Endodermal cell (in vitro differentiated cells): ENCODE measurements around the gene RRP36. TPM values are rescaled to one million over a fixed set of nuclear protein-coding genes. Genes with fewer than 3 reads are reported as not detected.

ENCODE experiments used
- DNase-seq: peaks from one replicate; pipeline ENCODE4 v3.0.0-alpha.2; 2017
- H3K27ac ChIP-seq: 2 replicates; pipeline ENCODE4 v1.5.1; 2013; ENCODE audit warnings: mild to moderate bottlenecking, low read depth, low read length, moderate library complexity
- H3K27me3 ChIP-seq: 2 replicates; pipeline ENCODE4 v1.6.1; 2013; ENCODE audit warnings: mild to moderate bottlenecking, low read length, moderate library complexity; ENCODE audit not compliant: insufficient read depth, control insufficient read depth, poor library complexity, severe bottlenecking
- H3K36me3 ChIP-seq: 2 replicates; pipeline ENCODE4 v1.7.0; 2013; ENCODE audit warnings: mild to moderate bottlenecking, low read length, moderate library complexity; ENCODE audit not compliant: control insufficient read depth, insufficient read depth
- H3K4me1 ChIP-seq: one replicate; pipeline ENCODE4 v1.7.0; 2013; ENCODE audit warnings: low read length; ENCODE audit not compliant: control insufficient read depth, insufficient read depth
- H3K4me3 ChIP-seq: 2 replicates; pipeline ENCODE4 v1.5.1; 2013; ENCODE audit warnings: mild to moderate bottlenecking, low read length, moderate library complexity
- H3K9ac ChIP-seq: 2 replicates; pipeline ENCODE4 v1.6.1; 2013; ENCODE audit warnings: mild to moderate bottlenecking, low read length, moderate library complexity; ENCODE audit not compliant: poor library complexity, severe bottlenecking; ENCODE audit errors: extremely low read depth
- H3K9me3 ChIP-seq: 2 replicates; pipeline ENCODE4 v1.6.1; 2013; ENCODE audit warnings: mild to moderate bottlenecking, low read length, moderate library complexity; ENCODE audit not compliant: control insufficient read depth
- H3K27ac Mint-ChIP-seq: 2 replicates; pipeline ENCODE4 v1.8.0; 2020; ENCODE audit warnings: mixed read lengths
- H3K27me3 Mint-ChIP-seq: 2 replicates; pipeline ENCODE4 v1.8.0; 2021; ENCODE audit warnings: mild to moderate bottlenecking, mixed read lengths; ENCODE audit not compliant: insufficient read depth
- H3K36me3 Mint-ChIP-seq: 2 replicates; pipeline ENCODE4 v1.8.0; 2020; ENCODE audit warnings: low read depth, mixed read lengths
- H3K4me1 Mint-ChIP-seq: 2 replicates; pipeline ENCODE4 v1.8.0; 2020; ENCODE audit warnings: mixed read lengths
- H3K4me3 Mint-ChIP-seq: 2 replicates; pipeline ENCODE4 v1.8.0; 2020; ENCODE audit warnings: mild to moderate bottlenecking, moderate library complexity, mixed read lengths
- H3K9me3 Mint-ChIP-seq: 2 replicates; pipeline ENCODE4 v1.8.0; 2020; ENCODE audit warnings: mild to moderate bottlenecking, mixed read lengths
- WGBS, 2 experiments: methylation state at CpG; one replicate each; pipeline versions ENCODE4 v1.1.5 to v1.1.7; 2013; ENCODE audit warnings: missing lambda C conversion rate in 2 of 2, mixed read lengths in 1 of 2; ENCODE audit not compliant: insufficient coverage in 1 of 2, insufficient read length in 1 of 2; 5-methylcytosine and 5-hydroxymethylcytosine counted together
- total RNA-seq, 2 donors: library from RNA; stranded (reverse); fragmentation: NEBNext Ultra II Directional in 1 of 2; extraction: Animal tissue kit (Norgen Biotek cat#: 25700) in 1 of 2; gene quantifications; 2 replicates in 1 of 2; 3 replicates in 1 of 2; pipeline ENCODE4 v1.2.1, GENCODE V29; 2021
- TF ChIP-seq, protein P1 (sequence below): fragments of 200-600 bp; sonication (generic); conservative IDR thresholded peaks from 2 replicates; pipeline ENCODE4 v1.5.0; 2021; ENCODE audit warnings: antibody characterized with exemption, mild to moderate bottlenecking

The RRP36 gene
- total RNA-seq, 2 donors from 2014 or later: 76.9 to 80.6 TPM

GRCh38 chr6:43019152-43019551 lies 2.3 kb upstream of the RRP36 start:
- H3K36me3 ChIP-seq: peaks cover 49% of the 10 kb centered on the region
- H3K27me3 Mint-ChIP-seq: peaks cover 1% of the 10 kb centered on the region
- H3K9ac ChIP-seq: no peak overlapping the region
- H3K27ac ChIP-seq: no peak overlapping the region
- peaks cover 8% of the 10 kb centered on the region for H3K4me1 ChIP-seq
- H3K27ac Mint-ChIP-seq: no peak overlapping the region
- TF ChIP-seq, protein P1, sequence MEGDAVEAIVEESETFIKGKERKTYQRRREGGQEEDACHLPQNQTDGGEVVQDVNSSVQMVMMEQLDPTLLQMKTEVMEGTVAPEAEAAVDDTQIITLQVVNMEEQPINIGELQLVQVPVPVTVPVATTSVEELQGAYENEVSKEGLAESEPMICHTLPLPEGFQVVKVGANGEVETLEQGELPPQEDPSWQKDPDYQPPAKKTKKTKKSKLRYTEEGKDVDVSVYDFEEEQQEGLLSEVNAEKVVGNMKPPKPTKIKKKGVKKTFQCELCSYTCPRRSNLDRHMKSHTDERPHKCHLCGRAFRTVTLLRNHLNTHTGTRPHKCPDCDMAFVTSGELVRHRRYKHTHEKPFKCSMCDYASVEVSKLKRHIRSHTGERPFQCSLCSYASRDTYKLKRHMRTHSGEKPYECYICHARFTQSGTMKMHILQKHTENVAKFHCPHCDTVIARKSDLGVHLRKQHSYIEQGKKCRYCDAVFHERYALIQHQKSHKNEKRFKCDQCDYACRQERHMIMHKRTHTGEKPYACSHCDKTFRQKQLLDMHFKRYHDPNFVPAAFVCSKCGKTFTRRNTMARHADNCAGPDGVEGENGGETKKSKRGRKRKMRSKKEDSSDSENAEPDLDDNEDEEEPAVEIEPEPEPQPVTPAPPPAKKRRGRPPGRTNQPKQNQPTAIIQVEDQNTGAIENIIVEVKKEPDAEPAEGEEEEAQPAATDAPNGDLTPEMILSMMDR: no peak
- no peaks in the 10 kb centered on the region for H3K9me3 ChIP-seq
- no peak overlapping the region for H3K4me3 Mint-ChIP-seq
- WGBS, 2 experiments: 90 to 94% methylated on average over 2 of the region's 2 CpGs
- H3K4me3 ChIP-seq: no peak overlapping the region
- peaks cover 28% of the 10 kb centered on the region for H3K36me3 Mint-ChIP-seq
- no peaks in the 10 kb centered on the region for H3K27me3 ChIP-seq
- peaks cover 25% of the 10 kb centered on the region for H3K4me1 Mint-ChIP-seq
- no peak for DNase-seq
- no peaks in the 10 kb centered on the region for H3K9me3 Mint-ChIP-seq

GRCh38 chr6:43020052-43020705 lies 1.2 kb upstream of the RRP36 start:
- H3K36me3 ChIP-seq: peaks cover 59% of the 10 kb centered on the region
- H3K4me1 ChIP-seq: peaks cover 8% of the 10 kb centered on the region
- H3K27me3 ChIP-seq: no peaks in the 10 kb centered on the region
- no peaks in the 10 kb centered on the region for H3K27me3 Mint-ChIP-seq
- H3K9me3 ChIP-seq: no peaks in the 10 kb centered on the region
- peak overlapping the region; percentile 98 for H3K4me3 Mint-ChIP-seq
- no peak overlapping the region for H3K4me3 ChIP-seq
- peaks cover 18% of the 10 kb centered on the region for H3K4me1 Mint-ChIP-seq
- peaks cover 39% of the 10 kb centered on the region for H3K36me3 Mint-ChIP-seq
- no peak for DNase-seq
- WGBS, 2 experiments: 85 to 97% methylated on average over 2 to 3 of the region's 3 CpGs
- H3K9ac ChIP-seq: no peak overlapping the region
- TF ChIP-seq, protein P1: no peak
- H3K9me3 Mint-ChIP-seq: no peaks in the 10 kb centered on the region
- H3K27ac ChIP-seq: no peak overlapping the region
- H3K27ac Mint-ChIP-seq: peak overlapping the region; percentile 95

GRCh38 chr6:43020847-43021246 lies 576 bp upstream of the RRP36 start:
- TF ChIP-seq, protein P1: no peak
- no peaks in the 10 kb centered on the region for H3K27me3 Mint-ChIP-seq
- peaks cover 42% of the 10 kb centered on the region for H3K36me3 Mint-ChIP-seq
- Histone ChIP-seq H3K36me3 (peaks cover 64% of the 10 kb centered on the region), H3K4me1 (peaks cover 8% of the 10 kb centered on the region), H3K9ac (peak overlapping the region; percentile 92), H3K9me3 (no peaks in the 10 kb centered on the region), H3K27me3 (no peaks in the 10 kb centered on the region), H3K27ac (peak overlapping the region; percentile 63), H3K4me3 (peak overlapping the region; percentile 98)
- H3K4me3 Mint-ChIP-seq: peak overlapping the region; percentile 98
- H3K9me3 Mint-ChIP-seq: no peaks in the 10 kb centered on the region
- H3K4me1 Mint-ChIP-seq: peaks cover 16% of the 10 kb centered on the region
- DNase-seq: peak; percentile 81
- 65% methylated on average over 5 of the region's 5 CpGs; no CpG with 5 or more reads in 1 of the 2 experiments for WGBS, 2 experiments
- H3K27ac Mint-ChIP-seq: peak overlapping the region; percentile 95
